ENCODE data around the gene SWAP70. TPM values are rescaled to one million over a fixed set of nuclear protein-coding genes. Genes with fewer than 3 reads are reported as not detected.
A peak's percentile ranks its signal among the peaks of the same experiment; 100 is the strongest.

Gene SWAP70
- total and polyA plus RNA-seq, 2 of the 13 experiments (the other 11 are each of a cell fraction or from before 2014, with no cell fraction given) = 4.6 to 8.7 TPM

DNA sequence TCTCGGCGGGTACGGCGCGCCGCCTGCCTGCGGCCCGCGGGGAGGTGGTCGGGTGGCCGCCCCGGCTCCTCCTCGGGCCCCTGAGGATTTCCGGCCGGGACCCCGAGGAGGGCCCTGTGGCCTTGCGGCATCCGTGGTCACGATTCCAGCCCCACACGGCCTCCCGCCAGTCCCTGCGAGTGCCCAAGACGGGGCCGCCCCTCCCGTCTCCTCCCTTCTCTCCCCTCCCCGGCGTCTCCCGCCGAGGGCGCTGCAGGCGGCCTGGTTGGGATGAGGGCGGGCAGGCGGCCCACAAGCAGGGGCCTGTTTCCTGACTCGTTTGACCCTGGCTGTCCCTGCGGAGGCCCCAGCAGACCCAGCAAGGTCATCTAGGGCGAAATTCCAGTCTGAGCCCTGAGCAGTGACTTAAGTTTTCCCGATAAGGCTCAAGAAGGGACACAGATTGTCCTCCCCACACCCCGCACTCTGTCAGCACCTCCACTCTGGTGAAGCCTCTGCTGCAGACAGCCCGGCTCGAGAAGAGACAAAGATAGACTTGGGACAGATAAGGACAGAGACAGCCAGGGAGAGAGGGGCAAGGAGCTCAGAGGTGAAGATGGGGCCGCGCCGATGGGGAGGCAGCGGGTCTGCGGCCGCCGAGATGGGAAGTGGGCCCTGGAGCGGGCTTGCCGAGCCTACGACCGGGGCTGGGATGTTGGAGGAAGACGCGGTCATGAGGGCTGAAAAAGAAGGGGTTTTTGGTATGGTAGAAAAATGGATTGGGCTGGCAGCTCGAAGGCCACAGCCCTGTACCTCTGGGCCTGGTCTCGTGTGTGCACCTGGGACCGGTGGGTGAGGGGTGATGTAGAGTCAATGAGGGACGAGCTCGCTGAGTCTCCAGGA, 95.0 kb downstream of the SWAP70 start (continued):
- TF ChIP-seq ZEB1 (IDR thresholded peaks at IDR 0.05; ENCODE audit: insufficient replicate concordance, low read depth) (peak; percentile 17), HMG20A (CRISPR knock-in tag; IDR thresholded peaks at IDR 0.05; ENCODE audit: borderline replicate concordance) (no peak), NFE2L1 (CRISPR knock-in tag; IDR thresholded peaks at IDR 0.05; ENCODE audit: borderline replicate concordance) (no peak), SP1 (IDR thresholded peaks at IDR 0.05) (no peak), SP1 (CRISPR knock-in tag; IDR thresholded peaks at IDR 0.05) (no peak), CCAR2 (optimal IDR thresholded peaks at IDR 0.05; ENCODE audit: low read depth, low read length) (no peak), CEBPG (CRISPR knock-in tag; IDR thresholded peaks at IDR 0.05) (no peak), IRF1 (CRISPR knock-in tag; IDR thresholded peaks at IDR 0.05; ENCODE audit: low read depth) (no peak), CSRNP2 (CRISPR knock-in tag; conservative IDR thresholded peaks at IDR 0.05; ENCODE audit: low read depth) (no peak), MTA3 (CRISPR knock-in tag; IDR thresholded peaks at IDR 0.05) (no peak), NFKB2 (CRISPR knock-in tag; IDR thresholded peaks at IDR 0.05; ENCODE audit: borderline replicate concordance) (peak; percentile 77; the same call in 1 of the 2 replicates)
- TF ChIP-seq, protein P1, sequence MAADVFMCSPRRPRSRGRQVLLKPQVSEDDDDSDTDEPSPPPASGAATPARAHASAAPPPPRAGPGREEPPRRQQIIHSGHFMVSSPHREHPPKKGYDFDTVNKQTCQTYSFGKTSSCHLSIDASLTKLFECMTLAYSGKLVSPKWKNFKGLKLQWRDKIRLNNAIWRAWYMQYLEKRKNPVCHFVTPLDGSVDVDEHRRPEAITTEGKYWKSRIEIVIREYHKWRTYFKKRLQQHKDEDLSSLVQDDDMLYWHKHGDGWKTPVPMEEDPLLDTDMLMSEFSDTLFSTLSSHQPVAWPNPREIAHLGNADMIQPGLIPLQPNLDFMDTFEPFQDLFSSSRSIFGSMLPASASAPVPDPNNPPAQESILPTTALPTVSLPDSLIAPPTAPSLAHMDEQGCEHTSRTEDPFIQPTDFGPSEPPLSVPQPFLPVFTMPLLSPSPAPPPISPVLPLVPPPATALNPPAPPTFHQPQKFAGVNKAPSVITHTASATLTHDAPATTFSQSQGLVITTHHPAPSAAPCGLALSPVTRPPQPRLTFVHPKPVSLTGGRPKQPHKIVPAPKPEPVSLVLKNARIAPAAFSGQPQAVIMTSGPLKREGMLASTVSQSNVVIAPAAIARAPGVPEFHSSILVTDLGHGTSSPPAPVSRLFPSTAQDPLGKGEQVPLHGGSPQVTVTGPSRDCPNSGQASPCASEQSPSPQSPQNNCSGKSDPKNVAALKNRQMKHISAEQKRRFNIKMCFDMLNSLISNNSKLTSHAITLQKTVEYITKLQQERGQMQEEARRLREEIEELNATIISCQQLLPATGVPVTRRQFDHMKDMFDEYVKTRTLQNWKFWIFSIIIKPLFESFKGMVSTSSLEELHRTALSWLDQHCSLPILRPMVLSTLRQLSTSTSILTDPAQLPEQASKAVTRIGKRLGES (CRISPR knock-in tag; IDR thresholded peaks at IDR 0.05; ENCODE audit: borderline replicate concordance) = no peak
- TF ChIP-seq, protein P2, sequence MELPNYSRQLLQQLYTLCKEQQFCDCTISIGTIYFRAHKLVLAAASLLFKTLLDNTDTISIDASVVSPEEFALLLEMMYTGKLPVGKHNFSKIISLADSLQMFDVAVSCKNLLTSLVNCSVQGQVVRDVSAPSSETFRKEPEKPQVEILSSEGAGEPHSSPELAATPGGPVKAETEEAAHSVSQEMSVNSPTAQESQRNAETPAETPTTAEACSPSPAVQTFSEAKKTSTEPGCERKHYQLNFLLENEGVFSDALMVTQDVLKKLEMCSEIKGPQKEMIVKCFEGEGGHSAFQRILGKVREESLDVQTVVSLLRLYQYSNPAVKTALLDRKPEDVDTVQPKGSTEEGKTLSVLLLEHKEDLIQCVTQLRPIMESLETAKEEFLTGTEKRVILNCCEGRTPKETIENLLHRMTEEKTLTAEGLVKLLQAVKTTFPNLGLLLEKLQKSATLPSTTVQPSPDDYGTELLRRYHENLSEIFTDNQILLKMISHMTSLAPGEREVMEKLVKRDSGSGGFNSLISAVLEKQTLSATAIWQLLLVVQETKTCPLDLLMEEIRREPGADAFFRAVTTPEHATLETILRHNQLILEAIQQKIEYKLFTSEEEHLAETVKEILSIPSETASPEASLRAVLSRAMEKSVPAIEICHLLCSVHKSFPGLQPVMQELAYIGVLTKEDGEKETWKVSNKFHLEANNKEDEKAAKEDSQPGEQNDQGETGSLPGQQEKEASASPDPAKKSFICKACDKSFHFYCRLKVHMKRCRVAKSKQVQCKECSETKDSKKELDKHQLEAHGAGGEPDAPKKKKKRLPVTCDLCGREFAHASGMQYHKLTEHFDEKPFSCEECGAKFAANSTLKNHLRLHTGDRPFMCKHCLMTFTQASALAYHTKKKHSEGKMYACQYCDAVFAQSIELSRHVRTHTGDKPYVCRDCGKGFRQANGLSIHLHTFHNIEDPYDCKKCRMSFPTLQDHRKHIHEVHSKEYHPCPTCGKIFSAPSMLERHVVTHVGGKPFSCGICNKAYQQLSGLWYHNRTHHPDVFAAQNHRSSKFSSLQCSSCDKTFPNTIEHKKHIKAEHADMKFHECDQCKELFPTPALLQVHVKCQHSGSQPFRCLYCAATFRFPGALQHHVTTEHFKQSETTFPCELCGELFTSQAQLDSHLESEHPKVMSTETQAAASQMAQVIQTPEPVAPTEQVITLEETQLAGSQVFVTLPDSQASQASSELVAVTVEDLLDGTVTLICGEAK (IDR thresholded peaks at IDR 0.05) = no peak
- TF ChIP-seq, protein P2 (CRISPR knock-in tag; IDR thresholded peaks at IDR 0.05) = peak; percentile 21; the same call in 1 of the 2 replicates
